Thoracic aorta (tissue), 2 donors: ENCODE measurements around the gene ZNF165. TPM values are rescaled to one million over a fixed set of nuclear protein-coding genes. Genes with fewer than 3 reads are reported as not detected.
A peak's percentile ranks its signal among the peaks of the same experiment; 100 is the strongest.
"Not testable (repeated sequence)": the region's sequence is repeated elsewhere in the genome, so short reads cannot be mapped to it uniquely, and the experiment has no call there.

Experiments used
- ATAC-seq: fragments of 150-250 bp; one replicate; pipeline ENCODE4 v1.8.0; 2017; ENCODE audit warnings: low read depth; ENCODE audit not compliant: insufficient number of reproducible peaks, low FRiP score
- DNase-seq: peaks from one replicate; pipeline ENCODE4 v3.0.0-alpha.2; 2020; ENCODE audit warnings: low spot score
- H3K27ac ChIP-seq, 2 donors: fragments of 200-600 bp; sonication (generic); 1 replicate in 1 of 2; 2 replicates in 1 of 2; pipeline ENCODE4 v1.5.1; 2016; ENCODE audit warnings: mild to moderate bottlenecking in 2 of 2, moderate library complexity in 2 of 2
- H3K27me3 ChIP-seq: fragments of 200-600 bp; sonication (generic); replicated peaks from 2 replicates; pipeline ENCODE4 v1.6.0; 2016; ENCODE audit warnings: mild to moderate bottlenecking; ENCODE audit not compliant: insufficient read depth
- H3K36me3 ChIP-seq: fragments of 200-600 bp; sonication (generic); one replicate; pipeline ENCODE4 v1.5.1; 2016
- H3K4me1 ChIP-seq, 2 donors: fragments of 200-600 bp; sonication (generic); 1 replicate in 1 of 2; 2 replicates in 1 of 2; pipeline versions ENCODE4 v1.5.1 to v1.6.0; 2016; ENCODE audit warnings: low read depth in 2 of 2, mild to moderate bottlenecking in 1 of 2; ENCODE audit not compliant: control insufficient read depth in 1 of 2
- H3K4me3 ChIP-seq: fragments of 200-600 bp; sonication (generic); 2 replicates; pipeline ENCODE4 v1.5.1; 2016; ENCODE audit warnings: mild to moderate bottlenecking
- H3K9me3 ChIP-seq: fragments of 200-600 bp; sonication (generic); 2 replicates; pipeline ENCODE4 v1.5.1; 2016
- total RNA-seq, 2 donors: library from RNA; depleted of rRNA; stranded (reverse); fragments of >200 nt; gene quantifications; one replicate each; pipeline versions ENCODE4 v1.1.0 to v1.2.3, GENCODE V29; 2016
- TF ChIP-seq, protein P1 (sequence below): fragments of 200-600 bp; sonication (generic); IDR thresholded peaks from one replicate; pipeline ENCODE4 v1.5.1; 2019; ENCODE audit warnings: antibody characterized with exemption

Gene ZNF165
- total RNA-seq, 2 donors from 2014 or later, result 0.56 TPM; not detected in 1

DNA sequence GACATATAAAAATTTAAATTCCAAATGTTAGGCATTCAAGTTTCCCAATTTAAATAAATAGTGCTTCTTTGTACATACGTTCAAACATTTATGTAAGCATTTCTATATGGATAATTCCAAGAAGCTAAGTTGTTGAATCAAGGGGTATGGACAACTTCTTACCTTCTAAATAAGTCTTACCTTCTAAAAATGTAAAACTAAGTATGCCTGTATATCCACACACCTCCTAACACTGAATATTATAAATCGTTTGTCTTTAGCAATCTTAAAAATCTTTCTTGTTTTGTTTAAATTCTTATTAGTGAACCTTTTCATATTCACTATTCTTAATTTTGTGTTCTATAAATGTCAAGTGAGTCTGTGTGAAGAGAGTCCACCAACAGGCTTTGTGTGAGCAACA, 41.5 kb downstream of the ZNF165 start:
- Histone ChIP-seq H3K9me3 (no peaks in the 10 kb centered on the region), H3K27me3 (no peaks in the 10 kb centered on the region), H3K4me1 (peaks cover 2 to 16% of the 10 kb centered on the region in 2 donors), H3K27ac (no peak overlapping the region), H3K4me3 (no peak overlapping the region), H3K36me3 (peaks cover 7% of the 10 kb centered on the region)
- DNase-seq (no peak), ATAC-seq (no peak)
- TF ChIP-seq, protein P1, sequence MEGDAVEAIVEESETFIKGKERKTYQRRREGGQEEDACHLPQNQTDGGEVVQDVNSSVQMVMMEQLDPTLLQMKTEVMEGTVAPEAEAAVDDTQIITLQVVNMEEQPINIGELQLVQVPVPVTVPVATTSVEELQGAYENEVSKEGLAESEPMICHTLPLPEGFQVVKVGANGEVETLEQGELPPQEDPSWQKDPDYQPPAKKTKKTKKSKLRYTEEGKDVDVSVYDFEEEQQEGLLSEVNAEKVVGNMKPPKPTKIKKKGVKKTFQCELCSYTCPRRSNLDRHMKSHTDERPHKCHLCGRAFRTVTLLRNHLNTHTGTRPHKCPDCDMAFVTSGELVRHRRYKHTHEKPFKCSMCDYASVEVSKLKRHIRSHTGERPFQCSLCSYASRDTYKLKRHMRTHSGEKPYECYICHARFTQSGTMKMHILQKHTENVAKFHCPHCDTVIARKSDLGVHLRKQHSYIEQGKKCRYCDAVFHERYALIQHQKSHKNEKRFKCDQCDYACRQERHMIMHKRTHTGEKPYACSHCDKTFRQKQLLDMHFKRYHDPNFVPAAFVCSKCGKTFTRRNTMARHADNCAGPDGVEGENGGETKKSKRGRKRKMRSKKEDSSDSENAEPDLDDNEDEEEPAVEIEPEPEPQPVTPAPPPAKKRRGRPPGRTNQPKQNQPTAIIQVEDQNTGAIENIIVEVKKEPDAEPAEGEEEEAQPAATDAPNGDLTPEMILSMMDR, result no peak

DNA sequence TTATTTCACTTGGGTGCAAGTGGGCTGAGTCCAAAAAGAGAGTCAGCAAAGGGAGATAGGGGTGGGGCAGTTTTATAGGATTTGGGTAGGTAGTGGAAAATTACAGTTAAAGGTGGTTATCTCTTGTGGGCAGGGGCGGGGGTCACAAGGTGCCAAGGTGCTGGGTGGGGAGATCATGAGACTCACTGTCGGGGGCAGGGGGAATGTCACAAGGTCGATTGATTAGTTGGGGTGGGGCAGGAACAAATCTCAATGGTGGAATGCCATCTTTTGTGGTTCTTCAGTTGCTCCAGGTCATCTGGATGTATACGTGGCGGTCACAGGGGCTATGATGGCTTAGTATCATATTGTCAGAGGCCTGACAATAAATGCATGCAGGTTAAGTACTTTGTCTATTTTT, 41.9 kb downstream of the ZNF165 start:
- not testable (repeated sequence) for H3K9me3 ChIP-seq, DNase-seq, H3K4me3 ChIP-seq, ATAC-seq, H3K36me3 ChIP-seq, H3K27ac ChIP-seq, H3K27me3 ChIP-seq
- H3K4me1 ChIP-seq, result peaks cover 2 to 16% of the 10 kb centered on the region in 2 donors

DNA sequence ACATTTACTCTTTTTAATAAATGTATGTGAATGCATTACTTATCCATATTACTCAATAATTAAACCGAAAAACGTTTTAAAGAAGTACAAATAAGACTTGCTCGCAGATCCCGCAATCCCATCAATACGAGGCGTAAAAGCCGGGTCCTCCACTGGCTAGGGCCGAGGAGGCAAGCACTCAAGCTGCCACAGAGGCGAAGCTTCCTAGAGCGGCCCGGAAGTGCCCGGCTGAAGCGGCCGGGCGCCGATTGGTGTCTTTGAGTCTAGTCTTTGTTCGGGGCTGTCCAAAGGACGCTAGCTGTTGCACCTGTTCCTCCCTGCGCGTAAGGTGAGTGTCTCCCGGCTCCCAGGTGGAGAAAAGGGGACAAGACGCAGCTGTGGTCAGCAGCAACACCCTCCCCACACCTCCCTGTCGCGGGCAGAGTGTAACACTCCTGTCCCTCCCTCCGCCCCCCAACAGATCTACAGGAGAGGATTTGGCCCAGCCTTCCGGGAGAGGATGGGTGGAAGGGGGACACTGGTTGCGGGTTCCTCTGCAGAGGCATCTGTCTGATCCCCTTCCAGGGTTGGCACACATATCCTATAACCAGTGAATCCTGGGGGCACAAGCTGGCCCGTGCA, 44.1 kb downstream of the ZNF165 start, which contains the start of gene ZSCAN16:
ZSCAN16 (plus strand) TSS at position 260 of the 621 bp plus-strand sequence. CDS start 835 bp downstream, outside the sequence.
- Histone ChIP-seq H3K36me3 (peaks cover 20% of the 10 kb centered on the region), H3K4me1 (peaks cover 2 to 16% of the 10 kb centered on the region in 2 donors), H3K27ac (peak within 1 kb of the TSS in 1 of 2 donors; percentile 45), H3K9me3 (no peaks in the 10 kb centered on the region), H3K27me3 (no peaks in the 10 kb centered on the region), H3K4me3 (peak within 1 kb of the TSS; percentile 71)
- no peak for ATAC-seq
- peak; percentile 8 for DNase-seq
- TF ChIP-seq, protein P1, result no peak

DNA sequence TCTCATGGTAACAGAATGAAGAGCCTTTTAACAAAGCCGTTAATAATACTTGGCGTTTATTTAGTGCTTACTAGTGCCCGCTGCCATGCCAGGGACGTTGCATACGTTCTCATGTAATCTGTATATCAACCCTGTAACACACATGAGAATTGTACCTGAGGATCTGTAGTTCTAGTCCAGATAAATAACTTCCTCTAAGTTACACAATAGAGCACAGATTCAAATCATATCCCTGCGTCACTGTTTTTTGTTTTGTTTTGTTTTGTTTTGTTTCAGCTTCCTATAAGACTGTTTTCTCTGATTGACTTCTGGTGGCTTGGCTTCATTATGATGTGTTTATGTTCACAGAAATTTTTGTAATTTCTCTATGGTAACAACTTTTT, 44.6 kb downstream of the ZNF165 start:
- Histone ChIP-seq H3K9me3 (no peaks in the 10 kb centered on the region), H3K4me1 (peaks cover 2 to 16% of the 10 kb centered on the region in 2 donors), H3K27ac (peak overlapping the region in 1 of 2 donors; percentile 45), H3K4me3 (peak overlapping the region; percentile 71), H3K27me3 (no peaks in the 10 kb centered on the region), H3K36me3 (peaks cover 20% of the 10 kb centered on the region)
- DNase-seq (no peak), ATAC-seq (no peak)
- TF ChIP-seq, protein P1, result no peak

DNA sequence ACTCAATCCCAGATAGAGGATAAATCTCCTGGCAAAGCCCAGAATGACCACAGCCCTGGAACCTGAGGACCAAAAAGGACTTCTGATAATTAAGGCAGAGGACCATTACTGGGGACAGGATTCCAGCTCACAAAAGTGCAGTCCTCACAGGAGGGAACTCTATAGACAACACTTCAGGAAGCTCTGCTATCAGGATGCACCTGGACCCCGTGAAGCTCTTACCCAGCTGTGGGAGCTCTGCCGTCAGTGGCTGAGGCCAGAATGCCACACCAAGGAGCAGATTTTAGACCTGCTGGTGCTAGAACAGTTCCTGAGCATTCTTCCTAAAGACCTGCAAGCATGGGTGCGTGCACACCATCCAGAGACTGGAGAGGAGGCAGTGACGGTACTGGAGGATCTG, 45.0 kb downstream of the ZNF165 start:
- TF ChIP-seq, protein P1, result no peak
- ATAC-seq (no peak), DNase-seq (no peak)

More for the DNA sequence above, 45.0 kb downstream of the ZNF165 start:
- H3K9me3 ChIP-seq, result no peaks in the 10 kb centered on the region
- no peaks in the 10 kb centered on the region for H3K27me3 ChIP-seq
- H3K4me1 ChIP-seq, result peaks cover 2 to 16% of the 10 kb centered on the region in 2 donors
- H3K27ac ChIP-seq, result no peak overlapping the region
- H3K4me3 ChIP-seq, result no peak overlapping the region
- H3K36me3 ChIP-seq, result peaks cover 17% of the 10 kb centered on the region
